H1 (cell line): ENCODE measurements around the gene GALNT7. TPM values are rescaled to one million over a fixed set of nuclear protein-coding genes. Genes with fewer than 3 reads are reported as not detected.

Source experiments
- CTCF ChIA-PET: fragments of 300-600 bp; sonication (Branson Sonifier 250); formaldehyde crosslinking; loops from one replicate; lab custom pipeline; 2021; ENCODE audit not compliant: partially characterized antibody; lab: Charles Lee
- POLR2A ChIA-PET: fragments of 300-600 bp; sonication (Branson Sonifier 250); formaldehyde crosslinking; loops from one replicate; lab custom pipeline; 2021; ENCODE audit warnings: inconsistent platforms; ENCODE audit not compliant: partially characterized antibody; lab: Charles Lee
- DNase-seq, 2 experiments: peaks; one replicate each; pipeline versions ENCODE4 v3.0.0 to v3.0.0-alpha.2; 2010 to 2022; ENCODE audit warnings: low spot score in 2 of 2, low read depth in 1 of 2, mixed read lengths in 1 of 2
- FAIRE-seq: peaks from 2 replicates; lab custom pipeline; 2011; peaks lifted over from hg19 to GRCh38; lab: Jason Lieb, UNC
- H2AFZ ChIP-seq: 2 replicates; pipeline ENCODE4 v1.8.1; 2012; ENCODE audit warnings: low read length, inconsistent platforms
- H2AK5ac ChIP-seq: 2 replicates; pipeline ENCODE4 v1.6.1; 2013; ENCODE audit warnings: low read depth, low read length
- H2BK120ac ChIP-seq: replicated peaks from 2 replicates; pipeline ENCODE3; 2013; ENCODE audit warnings: low read depth, low read length, inconsistent platforms
- H2BK12ac ChIP-seq: 2 replicates; pipeline ENCODE4 v1.6.1; 2013; ENCODE audit warnings: low read depth, low read length
- H2BK15ac ChIP-seq: 2 replicates; pipeline ENCODE4 v1.6.1; 2013; ENCODE audit warnings: low read length
- H2BK20ac ChIP-seq: 2 replicates; pipeline ENCODE4 v1.6.1; 2013; ENCODE audit warnings: low read length
- H2BK5ac ChIP-seq: 2 replicates; pipeline ENCODE4 v1.6.1; 2013; ENCODE audit warnings: low read depth, low read length
- H3K14ac ChIP-seq: 2 replicates; pipeline ENCODE4 v1.6.1; 2013; ENCODE audit warnings: inconsistent platforms; ENCODE audit not compliant: insufficient read length
- H3K18ac ChIP-seq: 2 replicates; pipeline ENCODE4 v1.6.1; 2013; ENCODE audit warnings: low read length; ENCODE audit errors: extremely low read depth
- H3K23ac ChIP-seq: 2 replicates; pipeline ENCODE4 v1.6.1; 2013; ENCODE audit warnings: inconsistent platforms; ENCODE audit not compliant: insufficient read length
- H3K23me2 ChIP-seq: 2 replicates; pipeline ENCODE4 v1.6.1; 2013; ENCODE audit warnings: low read depth, low read length
- H3K27ac ChIP-seq: 2 replicates; pipeline ENCODE4 v1.6.1; 2011; ENCODE audit warnings: low read depth, low read length, inconsistent platforms
- H3K27me3 ChIP-seq, 4 experiments: replicated peaks in 1 of 4; 1 replicate in 1 of 4; 2 replicates in 3 of 4; pipeline versions ENCODE4 v1.6.1 to v1.8.1; 2011 to 2013; ENCODE audit warnings: low read length in 3 of 4, mild to moderate bottlenecking in 3 of 4, inconsistent platforms in 2 of 4, mixed read lengths in 2 of 4, moderate library complexity in 1 of 4; ENCODE audit not compliant: control insufficient read depth in 3 of 4, insufficient read depth in 3 of 4; ENCODE audit errors: extremely low read depth in 1 of 4
- H3K36me3 ChIP-seq, 4 experiments: 2 replicates each; pipeline versions ENCODE4 v1.6.1 to v1.8.1; 2011 to 2013; ENCODE audit warnings: mild to moderate bottlenecking in 4 of 4, low read length in 3 of 4, moderate library complexity in 2 of 4, control low read depth in 1 of 4, inconsistent platforms in 1 of 4; ENCODE audit not compliant: insufficient read depth in 4 of 4, control insufficient read depth in 2 of 4
- H3K4ac ChIP-seq: replicated peaks from 2 replicates; pipeline ENCODE3; 2013; ENCODE audit warnings: low read length, low read depth, mixed read lengths, inconsistent platforms; ENCODE audit not compliant: insufficient read length
- H3K4me1 ChIP-seq, 4 experiments: replicated peaks in 1 of 4; 1 replicate in 1 of 4; 2 replicates in 3 of 4; pipeline versions ENCODE4 v1.6.1 to v1.8.1; 2011 to 2013; ENCODE audit warnings: low read length in 3 of 4, inconsistent platforms in 2 of 4, mixed read lengths in 1 of 4; ENCODE audit not compliant: insufficient read depth in 4 of 4, control insufficient read depth in 3 of 4
- H3K4me2 ChIP-seq, 2 experiments: 2 replicates each; pipeline versions ENCODE4 v1.6.1 to v1.8.1; 2011 to 2013; ENCODE audit warnings: low read depth in 2 of 2, low read length in 2 of 2, control low read depth in 1 of 2, inconsistent platforms in 1 of 2, mild to moderate bottlenecking in 1 of 2; ENCODE audit not compliant: insufficient read depth in 1 of 2
- H3K4me3 ChIP-seq, 4 experiments: fragments of 200-600, 300-600 bp in 1 of 4; sonication (generic), shearing (Covaris generic), sonication (Bioruptor Twin) in 1 of 4; 2 replicates each; pipeline versions ENCODE4 v1.5.1 to v1.8.1; 2011 to 2016; ENCODE audit warnings: low read length in 4 of 4, low read depth in 3 of 4, control low read depth in 2 of 4, inconsistent platforms in 2 of 4, mild to moderate bottlenecking in 2 of 4, mixed read lengths in 1 of 4, moderate library complexity in 1 of 4; ENCODE audit not compliant: insufficient read depth in 2 of 4; ENCODE audit errors: extremely low read depth in 1 of 4
- H3K56ac ChIP-seq: replicated peaks from 2 replicates; pipeline ENCODE3; 2013; ENCODE audit warnings: low read depth, mild to moderate bottlenecking, mixed read lengths, low read length, inconsistent platforms; ENCODE audit not compliant: insufficient read length
- H3K79me1 ChIP-seq: 2 replicates; pipeline ENCODE4 v1.6.1; 2013; ENCODE audit warnings: low read depth, low read length, control low read depth
- H3K79me2 ChIP-seq, 2 experiments: 2 replicates each; pipeline versions ENCODE4 v1.6.1 to v1.8.1; 2012 to 2013; ENCODE audit warnings: low read length in 2 of 2, mild to moderate bottlenecking in 2 of 2, inconsistent platforms in 1 of 2; ENCODE audit not compliant: insufficient read depth in 2 of 2, control insufficient read depth in 1 of 2
- H3K9ac ChIP-seq, 4 experiments: replicated peaks in 1 of 4; 1 replicate in 1 of 4; 2 replicates in 3 of 4; pipeline versions ENCODE4 v1.6.1 to v1.8.1; 2011 to 2013; ENCODE audit warnings: low read depth in 3 of 4, low read length in 3 of 4, control low read depth in 2 of 4, mild to moderate bottlenecking in 2 of 4, moderate library complexity in 2 of 4, inconsistent platforms in 1 of 4; ENCODE audit errors: extremely low read depth in 1 of 4
- H3K9me3 ChIP-seq, 2 experiments: 2 replicates each; pipeline versions ENCODE4 v1.6.1 to v1.8.1; 2012 to 2013; ENCODE audit warnings: mild to moderate bottlenecking in 2 of 2, moderate library complexity in 2 of 2, control low read depth in 1 of 2, inconsistent platforms in 1 of 2, low read depth in 1 of 2, low read length in 1 of 2, mixed read lengths in 1 of 2; ENCODE audit not compliant: insufficient read depth in 2 of 2
- H4K20me1 ChIP-seq, 2 experiments: replicated peaks in 1 of 2; 2 replicates each; pipeline versions ENCODE3 to v1.8.1; 2011 to 2013; ENCODE audit warnings: inconsistent platforms in 2 of 2, low read length in 2 of 2, mild to moderate bottlenecking in 1 of 2; ENCODE audit not compliant: insufficient read depth in 2 of 2, control insufficient read depth in 1 of 2
- H4K5ac ChIP-seq: 2 replicates; pipeline ENCODE4 v1.6.1; 2013; ENCODE audit warnings: low read length, low read depth, mixed read lengths, inconsistent platforms; ENCODE audit not compliant: insufficient read length
- H4K8ac ChIP-seq: 2 replicates; pipeline ENCODE4 v1.8.0; 2013; ENCODE audit warnings: mild to moderate bottlenecking, moderate library complexity, low read length, inconsistent platforms; ENCODE audit not compliant: insufficient read depth; ENCODE audit errors: extremely low read depth
- H4K91ac ChIP-seq: replicated peaks from 2 replicates; pipeline ENCODE3; 2013; ENCODE audit warnings: low read length, mixed read lengths, inconsistent platforms; ENCODE audit not compliant: insufficient read length
- EP300 ChIP-seq, 2 experiments: IDR thresholded peaks; 1 replicate in 1 of 2; 2 replicates in 1 of 2; pipeline ENCODE4 v1.6.1; 2011 to 2012; ENCODE audit warnings: low read depth in 2 of 2, low read length in 2 of 2, mild to moderate bottlenecking in 2 of 2, borderline replicate concordance in 1 of 2, inconsistent platforms in 1 of 2, moderate library complexity in 1 of 2
- SUZ12 ChIP-seq: fragments of 200-600 bp; sonication (generic); IDR thresholded peaks from 2 replicates; pipeline ENCODE4 v1.6.1; 2012; ENCODE audit warnings: mild to moderate bottlenecking, inconsistent platforms, low read length, moderate library complexity, mixed read lengths
- TBP ChIP-seq: IDR thresholded peaks from 2 replicates; pipeline ENCODE4 v1.6.1; 2011; ENCODE audit warnings: low read depth, low read length, improper control_type of control experiment
- WGBS, 2 experiments: shearing (Covaris generic) in 1 of 2; methylation state at CpG; one replicate each; pipeline versions ENCODE4 v1.1.6 to v1.1.7; 2013 to 2015; ENCODE audit warnings: low lambda C conversion rate in 2 of 2, mixed read lengths in 2 of 2, inconsistent platforms in 1 of 2, low coverage in 1 of 2, missing lambda C conversion rate in 1 of 2; ENCODE audit not compliant: insufficient replicate concordance in 2 of 2, insufficient coverage in 1 of 2, insufficient read length in 1 of 2; ENCODE audit errors: extremely low coverage in 1 of 2, missing lambda C conversion rate in 1 of 2; 5-methylcytosine and 5-hydroxymethylcytosine counted together
- polyA plus RNA-seq, 7 experiments: library from polyadenylated mRNA; depleted of rRNA in 3 of 7; stranded (reverse) in 5 of 7; unstranded in 2 of 7; fragments of >200 nt in 5 of 7; fragments of 200-250 nt in 2 of 7; gene quantifications; 1 replicate in 5 of 7; 2 replicates in 1 of 7; 4 replicates in 1 of 7; pipeline versions ENCODE4 v1.2.1 to v1.2.3, GENCODE V29; 2011 to 2013; ENCODE audit warnings: missing spikeins in 2 of 7, mixed read lengths in 2 of 7
- total RNA-seq: library from RNA; stranded (reverse); fragmentation: NEBNext Ultra II Directional; extraction: Animal tissue kit (Norgen Biotek cat#: 25700); gene quantifications from 2 replicates; pipeline ENCODE4 v1.2.1, GENCODE V29; 2021

Gene GALNT7
- total and polyA plus RNA-seq, 2 of the 8 experiments (the other 6 are each of a cell fraction or from before 2014, with no cell fraction given) = 22.4 to 85.5 TPM

- H4K20me1 ChIP-seq = no peaks in the 10 kb centered on the region
- H3K4me2 ChIP-seq = no peak overlapping the region
- no peak overlapping the region for H3K27ac ChIP-seq
- no peak overlapping the region for H3K14ac ChIP-seq
- H2BK20ac ChIP-seq = no peak overlapping the region
- H3K9me3 ChIP-seq = peaks cover 0 to 5% of the 10 kb centered on the region in 2 experiments; a peak in 3 of 4 replicates
- H4K5ac ChIP-seq = no peak overlapping the region
- WGBS, 2 experiments = 81% methylated on average over 4 of the region's 4 CpGs; no CpG with 5 or more reads in 1 of the 2 experiments
- H3K18ac ChIP-seq = no peak overlapping the region
- H2BK15ac ChIP-seq = no peak overlapping the region
- no peak for TF ChIP-seq EP300 (IDR thresholded peaks at IDR 0.05; ENCODE audit: borderline replicate concordance in 1 of 2, low read depth in 2 of 2, low read length in 2 of 2)
- no peak for TF ChIP-seq TBP
- TF ChIP-seq SUZ12 = no peak
- H3K79me2 ChIP-seq = peaks cover 0 to 85% of the 10 kb centered on the region in 2 experiments; a peak in 3 of 4 replicates
- H2BK5ac ChIP-seq = no peak overlapping the region
- DNase-seq (no peak), FAIRE-seq (peak; percentile 19)
- H2AFZ ChIP-seq = no peak overlapping the region
- no peak overlapping the region for H2AK5ac ChIP-seq
- no peak overlapping the region for H4K8ac ChIP-seq
- H2BK120ac ChIP-seq = no peak overlapping the region
- H3K27me3 ChIP-seq = no peaks in the 10 kb centered on the region; a peak in 1 of 7 replicates
- no peak overlapping the region for H3K4ac ChIP-seq
- ChIA-PET POLR2A (interaction anchor here (0.7 kb wide), 1 partner anchor 17 kb away, joined by 3 read pairs; no protein-coding TSS in a partner anchor), CTCF (interaction anchor here (0.8 to 2.9 kb wide), 10 partner anchors 9 to 257 kb away, joined by 3 to 13 read pairs (median 5); no protein-coding TSS in a partner anchor)
- no peak overlapping the region for H3K56ac ChIP-seq
- no peak overlapping the region for H3K9ac ChIP-seq
- no peak overlapping the region for H2BK12ac ChIP-seq
- no peak overlapping the region for H4K91ac ChIP-seq
- peaks cover 0 to 13% (median 2%) of the 10 kb centered on the region in 4 experiments; a peak in 3 of 8 replicates for H3K36me3 ChIP-seq
- no peak overlapping the region for H3K23ac ChIP-seq
- H3K23me2 ChIP-seq = peaks cover 2% of the 10 kb centered on the region; the same call in 1 of the 2 replicates
- H3K4me1 ChIP-seq = peaks cover 0 to 5% (median 1%) of the 10 kb centered on the region in 4 experiments; a peak in 3 of 7 replicates
- no peak overlapping the region for H3K4me3 ChIP-seq
- peaks cover 3% of the 10 kb centered on the region; the same call in 1 of the 2 replicates for H3K79me1 ChIP-seq
Observed at GRCh38 chr4:173270312-173271027, 101.9 kb downstream of the GALNT7 start.
